HepG2 (cell line): ENCODE measurements around the gene FOXA3. TPM values are rescaled to one million over a fixed set of nuclear protein-coding genes. Genes with fewer than 3 reads are reported as not detected.

ENCODE experiments used
- AHDC1 ChIP-seq: sonication (generic); formaldehyde crosslinking; IDR thresholded peaks from 2 replicates; pipeline ENCODE4 v1.5.1; 2020; ENCODE audit warnings: mild to moderate bottlenecking, missing genetic modification reagents, borderline replicate concordance
- FIP1L1 ChIP-seq: fragments of 200-400 bp; formaldehyde crosslinking; IDR thresholded peaks from 2 replicates; pipeline ENCODE4 v1.6.1; 2018; ENCODE audit warnings: low read depth, mild to moderate bottlenecking, low read length, moderate library complexity, borderline replicate concordance; ENCODE audit not compliant: insufficient read depth
- MAFG ChIP-seq: sonication (generic); formaldehyde crosslinking; IDR thresholded peaks from 2 replicates; pipeline ENCODE4 v1.5.1; 2020; ENCODE audit warnings: mild to moderate bottlenecking, missing genetic modification reagents
- MNT ChIP-seq: fragments of 450-650 bp; IDR thresholded peaks from 2 replicates; pipeline ENCODE4 v1.6.1; 2016
- RARG ChIP-seq: sonication (generic); formaldehyde crosslinking; IDR thresholded peaks from 2 replicates; pipeline ENCODE4 v1.4.0; 2020; ENCODE audit warnings: low read depth, mild to moderate bottlenecking, missing genetic modification reagents
- RFXANK ChIP-seq: IDR thresholded peaks from 2 replicates; pipeline ENCODE4 v1.6.1; 2016
- SIN3B ChIP-seq: fragments of 150-350 bp; IDR thresholded peaks from 2 replicates; pipeline ENCODE4 v1.6.1; 2014; ENCODE audit warnings: low read length
- SMARCC2 ChIP-seq: fragments of 450-650 bp; IDR thresholded peaks from 2 replicates; pipeline ENCODE4 v1.6.1; 2017; ENCODE audit warnings: antibody characterized with exemption, mild to moderate bottlenecking
- SNAI1 ChIP-seq: sonication (generic); formaldehyde crosslinking; IDR thresholded peaks from 2 replicates; pipeline ENCODE4 v1.5.0; 2020; ENCODE audit warnings: mild to moderate bottlenecking, missing genetic modification reagents, borderline replicate concordance
- SSRP1 ChIP-seq: IDR thresholded peaks from 2 replicates; pipeline ENCODE4 v1.6.1; 2016; ENCODE audit warnings: control low read depth
- TGIF2 ChIP-seq: IDR thresholded peaks from 2 replicates; pipeline ENCODE4 v1.6.1; 2016; ENCODE audit warnings: control low read depth, missing compliant biosample characterization
- ZBTB20 ChIP-seq: sonication (generic); formaldehyde crosslinking; IDR thresholded peaks from 2 replicates; pipeline ENCODE4 v1.8.1; 2023; ENCODE audit warnings: missing genetic modification reagents, low read depth, mild to moderate bottlenecking, borderline replicate concordance
- ZFP1 ChIP-seq: IDR thresholded peaks from 2 replicates; pipeline ENCODE4 v1.6.1; 2016
- ZFP36L1 ChIP-seq: sonication (generic); formaldehyde crosslinking; IDR thresholded peaks from 2 replicates; pipeline ENCODE4 v1.8.0; 2022; ENCODE audit warnings: mild to moderate bottlenecking, missing genetic modification reagents, moderate library complexity
- ZNF274 ChIP-seq: sonication (generic); formaldehyde crosslinking; IDR thresholded peaks from 2 replicates; pipeline ENCODE4 v1.5.1; 2020; ENCODE audit warnings: mild to moderate bottlenecking, missing genetic modification reagents
- ZNF343 ChIP-seq: sonication (generic); formaldehyde crosslinking; IDR thresholded peaks from 2 replicates; pipeline ENCODE4 v1.4.0; 2020; ENCODE audit warnings: mild to moderate bottlenecking, missing genetic modification reagents
- ZNF354B ChIP-seq: sonication (generic); formaldehyde crosslinking; IDR thresholded peaks from 2 replicates; pipeline ENCODE4 v1.8.0; 2022; ENCODE audit warnings: mild to moderate bottlenecking, missing genetic modification reagents
- ZNF652 ChIP-seq: IDR thresholded peaks from 2 replicates; pipeline ENCODE4 v1.6.1; 2016; ENCODE audit warnings: low read depth, borderline replicate concordance
- polyA plus RNA-seq, 8 experiments: library from polyadenylated mRNA; depleted of rRNA in 3 of 8; stranded (reverse) in 7 of 8; unstranded in 1 of 8; fragments of >200 nt; fragmentation: Illumina TruSeq in 4 of 8; extraction: Trizol in 4 of 8; gene quantifications; 2 replicates each; pipeline versions ENCODE4 v1.2.1 to v1.2.3, GENCODE V29; 2011 to 2016; ENCODE audit warnings: low read depth in 4 of 8, missing spikeins in 1 of 8, mixed read lengths in 1 of 8; ENCODE audit not compliant: insufficient read depth in 1 of 8
- total RNA-seq, 5 experiments: library from RNA; depleted of rRNA; stranded (reverse); fragments of >200 nt; fragmentation: Illumina TruSeq; extraction: Trizol; gene quantifications; 2 replicates each; pipeline ENCODE4 v1.2.3, GENCODE V29; 2016; ENCODE audit warnings: low read depth in 1 of 5
- TF ChIP-seq, protein P1 (sequence below): sonication (generic); formaldehyde crosslinking; IDR thresholded peaks from 2 replicates; pipeline ENCODE4 v1.5.1; 2020; ENCODE audit warnings: mild to moderate bottlenecking, missing genetic modification reagents, moderate library complexity

Gene FOXA3
- total and polyA plus RNA-seq, 2 of the 13 experiments (the other 11 are each of a cell fraction or from before 2014, with no cell fraction given) = 29.8 to 47.6 TPM

DNA sequence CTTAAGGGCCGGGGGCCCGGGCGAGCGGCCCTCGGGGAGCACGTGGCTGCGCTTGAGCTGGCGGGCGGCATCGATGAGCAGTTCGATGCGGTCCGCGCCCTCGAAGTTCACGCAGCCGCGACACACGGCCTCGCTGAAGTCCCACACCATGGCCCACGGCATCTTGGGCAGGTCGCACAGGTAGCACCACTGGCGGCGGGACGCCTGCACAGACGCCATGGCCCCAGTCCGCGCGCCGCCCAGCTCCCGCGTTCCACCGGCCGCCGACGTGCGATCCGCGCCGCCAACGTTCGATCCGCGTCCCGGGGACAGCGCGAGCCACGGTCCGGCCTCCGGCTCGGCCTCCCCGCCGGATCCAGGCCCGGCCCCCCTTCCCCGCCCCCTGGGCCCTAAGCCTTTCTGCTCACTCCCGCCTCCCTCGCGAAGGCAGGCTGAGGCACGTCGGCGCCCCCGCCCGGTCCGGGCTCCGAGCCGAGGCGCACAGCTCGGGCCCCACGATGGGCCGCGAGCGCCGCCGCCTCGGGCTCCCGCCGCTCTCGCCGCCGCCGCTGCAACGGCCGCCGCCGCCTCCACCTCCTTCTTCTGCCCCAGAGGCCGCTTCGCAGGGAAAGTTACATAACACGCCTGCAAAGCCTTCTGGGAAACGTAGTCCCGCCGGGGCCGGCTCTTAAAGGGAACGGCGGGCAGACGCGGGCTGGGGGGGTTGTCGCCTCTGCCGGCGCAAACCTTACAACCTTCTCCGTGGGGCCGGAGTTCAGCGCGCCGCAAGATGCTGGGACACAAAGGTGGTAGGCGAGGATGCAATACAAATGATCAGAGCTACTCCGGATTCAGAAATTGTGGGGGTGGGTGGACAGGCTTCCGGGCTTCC, 21.7 kb downstream of the FOXA3 start, which contains the start of gene IRF2BP1 (continued):
- TF ChIP-seq, protein P1, sequence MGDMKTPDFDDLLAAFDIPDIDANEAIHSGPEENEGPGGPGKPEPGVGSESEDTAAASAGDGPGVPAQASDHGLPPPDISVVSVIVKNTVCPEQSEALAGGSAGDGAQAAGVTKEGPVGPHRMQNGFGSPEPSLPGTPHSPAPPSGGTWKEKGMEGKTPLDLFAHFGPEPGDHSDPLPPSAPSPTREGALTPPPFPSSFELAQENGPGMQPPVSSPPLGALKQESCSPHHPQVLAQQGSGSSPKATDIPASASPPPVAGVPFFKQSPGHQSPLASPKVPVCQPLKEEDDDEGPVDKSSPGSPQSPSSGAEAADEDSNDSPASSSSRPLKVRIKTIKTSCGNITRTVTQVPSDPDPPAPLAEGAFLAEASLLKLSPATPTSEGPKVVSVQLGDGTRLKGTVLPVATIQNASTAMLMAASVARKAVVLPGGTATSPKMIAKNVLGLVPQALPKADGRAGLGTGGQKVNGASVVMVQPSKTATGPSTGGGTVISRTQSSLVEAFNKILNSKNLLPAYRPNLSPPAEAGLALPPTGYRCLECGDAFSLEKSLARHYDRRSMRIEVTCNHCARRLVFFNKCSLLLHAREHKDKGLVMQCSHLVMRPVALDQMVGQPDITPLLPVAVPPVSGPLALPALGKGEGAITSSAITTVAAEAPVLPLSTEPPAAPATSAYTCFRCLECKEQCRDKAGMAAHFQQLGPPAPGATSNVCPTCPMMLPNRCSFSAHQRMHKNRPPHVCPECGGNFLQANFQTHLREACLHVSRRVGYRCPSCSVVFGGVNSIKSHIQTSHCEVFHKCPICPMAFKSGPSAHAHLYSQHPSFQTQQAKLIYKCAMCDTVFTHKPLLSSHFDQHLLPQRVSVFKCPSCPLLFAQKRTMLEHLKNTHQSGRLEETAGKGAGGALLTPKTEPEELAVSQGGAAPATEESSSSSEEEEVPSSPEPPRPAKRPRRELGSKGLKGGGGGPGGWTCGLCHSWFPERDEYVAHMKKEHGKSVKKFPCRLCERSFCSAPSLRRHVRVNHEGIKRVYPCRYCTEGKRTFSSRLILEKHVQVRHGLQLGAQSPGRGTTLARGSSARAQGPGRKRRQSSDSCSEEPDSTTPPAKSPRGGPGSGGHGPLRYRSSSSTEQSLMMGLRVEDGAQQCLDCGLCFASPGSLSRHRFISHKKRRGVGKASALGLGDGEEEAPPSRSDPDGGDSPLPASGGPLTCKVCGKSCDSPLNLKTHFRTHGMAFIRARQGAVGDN = peak; percentile 86
- TF ChIP-seq MNT (no peak), MAFG (CRISPR knock-in tag) (no peak), ZFP1 (no peak), ZFP36L1 (CRISPR knock-in tag) (no peak), FIP1L1 (peak; percentile 31; the same call in 1 of the 2 replicates), SIN3B (0 out of 2 replicates have a peak, but pooled peaks have one; percentile 30), ZNF343 (no peak), AHDC1 (CRISPR knock-in tag) (no peak), SNAI1 (CRISPR knock-in tag) (no peak), SMARCC2 (no peak), SSRP1 (CRISPR knock-in tag) (no peak), ZNF354B (no peak), RFXANK (no peak), ZBTB20 (no peak), ZNF652 (peak; percentile 90), TGIF2 (peak; percentile 68; the same call in 1 of the 2 replicates), RARG (CRISPR knock-in tag) (no peak), ZNF274 (no peak)
